Breast epithelium (tissue), 4 donors: Measurements from ENCODE around the gene PIGB. TPM values are rescaled to one million over a fixed set of nuclear protein-coding genes. Genes with fewer than 3 reads are reported as not detected.
"Not testable (repeated sequence)": the region's sequence is repeated elsewhere in the genome, so short reads cannot be mapped to it uniquely, and the experiment has no call there.

Experiments
- DNase-seq, 2 donors: peaks; one replicate each; pipeline ENCODE4 v3.0.0-alpha.2; 2019; ENCODE audit warnings: low spot score in 2 of 2
- H3K27ac ChIP-seq, 2 donors: fragments of 200-600 bp; sonication (generic) in 1 of 2; one replicate each; pipeline ENCODE4 v1.5.1; 2016 to 2019; ENCODE audit warnings: mild to moderate bottlenecking in 1 of 2
- H3K27me3 ChIP-seq, 2 donors: fragments of 200-600 bp; sonication (generic) in 1 of 2; one replicate each; pipeline versions ENCODE4 v1.5.1 to v1.6.0; 2017 to 2019; ENCODE audit warnings: control low read depth in 1 of 2, mild to moderate bottlenecking in 1 of 2
- H3K36me3 ChIP-seq: fragments of 200-600 bp; one replicate; pipeline ENCODE4 v1.5.1; 2019
- H3K4me1 ChIP-seq, 2 donors: fragments of 200-600 bp; sonication (generic); one replicate each; pipeline ENCODE4 v1.5.1; 2016 to 2019; ENCODE audit warnings: control low read depth in 1 of 2
- H3K4me3 ChIP-seq, 3 donors: fragments of 200-600 bp; sonication (generic); 1 replicate in 2 of 3; 2 replicates in 1 of 3; pipeline ENCODE4 v1.5.1; 2016 to 2019; ENCODE audit warnings: mild to moderate bottlenecking in 3 of 3, moderate library complexity in 2 of 3
- H3K9me3 ChIP-seq, 2 donors: fragments of 200-600 bp; sonication (generic) in 1 of 2; one replicate each; pipeline ENCODE4 v1.5.1; 2016 to 2019; ENCODE audit warnings: control low read depth in 1 of 2
- CTCF ChIP-seq, 3 donors: fragments of 450-650 bp; IDR thresholded peaks; one replicate each; pipeline ENCODE4 v1.5.1; 2016 to 2017; ENCODE audit warnings: antibody characterized with exemption in 3 of 3, mild to moderate bottlenecking in 3 of 3, moderate library complexity in 3 of 3
- POLR2A ChIP-seq: fragments of 450-650 bp; IDR thresholded peaks from one replicate; pipeline ENCODE4 v1.6.1; 2016; ENCODE audit warnings: antibody characterized with exemption, mild to moderate bottlenecking, moderate library complexity
- POLR2AphosphoS5 ChIP-seq, 3 donors: sonication (generic); formaldehyde crosslinking; IDR thresholded peaks; one replicate each; pipeline ENCODE4 v1.6.1; 2017; ENCODE audit warnings: antibody characterized with exemption in 3 of 3
- intact Hi-C: fragments of 100-400 bp; cut with DNase I; formaldehyde crosslinking; loops from one replicate; pipeline ENCODE4 v1.15.1; 2023; ENCODE audit warnings: low total_unique reads
- total RNA-seq, 3 donors: library from RNA; depleted of rRNA; stranded (reverse); fragments of >200 nt; gene quantifications; one replicate each; pipeline ENCODE4 v1.1.0, GENCODE V29; 2016

Gene PIGB
- total RNA-seq, 3 donors from 2014 or later: 11.0 to 18.1 (median 11.5) TPM

GRCh38 chr15:55398243-55398642 is 79.2 kb downstream of the PIGB start:
- Histone ChIP-seq H3K4me3 (no peak overlapping the region), H3K27ac (no peak overlapping the region), H3K36me3 (no peaks in the 10 kb centered on the region), H3K9me3 (no peaks in the 10 kb centered on the region), H3K4me1 (no peaks in the 10 kb centered on the region), H3K27me3 (no peaks in the 10 kb centered on the region)
- no peak for TF ChIP-seq POLR2AphosphoS5 (IDR thresholded peaks at IDR 0.05)
- TF ChIP-seq POLR2A: no peak
- intact Hi-C loops: no loop called here
- DNase-seq: no peak

- H3K9me3 ChIP-seq, H3K27ac ChIP-seq, H3K36me3 ChIP-seq, H3K4me3 ChIP-seq, DNase-seq, H3K27me3 ChIP-seq, H3K4me1 ChIP-seq, intact Hi-C loops: not testable (repeated sequence)
Observed at GRCh38 chr15:55400050-55400449, 81.0 kb downstream of the PIGB start.

GRCh38 chr15:55401786-55402246 is 82.8 kb downstream of the PIGB start:
- H3K4me3 ChIP-seq: no peak overlapping the region
- intact Hi-C loops: no loop called here
- no peaks in the 10 kb centered on the region for H3K9me3 ChIP-seq
- no peak for DNase-seq
- no peak overlapping the region for H3K27ac ChIP-seq
- H3K4me1 ChIP-seq: no peaks in the 10 kb centered on the region
- TF ChIP-seq POLR2AphosphoS5 (IDR thresholded peaks at IDR 0.05): no peak
- no peak for TF ChIP-seq POLR2A
- no peak for TF ChIP-seq CTCF (IDR thresholded peaks at IDR 0.05)
- H3K36me3 ChIP-seq: no peaks in the 10 kb centered on the region
- no peaks in the 10 kb centered on the region for H3K27me3 ChIP-seq

- intact Hi-C loops: no loop called here
- H3K27me3 ChIP-seq: no peaks in the 10 kb centered on the region
- TF ChIP-seq CTCF (IDR thresholded peaks at IDR 0.05): no peak
- TF ChIP-seq POLR2A: no peak
- no peak for TF ChIP-seq POLR2AphosphoS5 (IDR thresholded peaks at IDR 0.05)
- H3K36me3 ChIP-seq: no peaks in the 10 kb centered on the region
- no peak overlapping the region for H3K4me3 ChIP-seq
- no peak for DNase-seq
- no peak overlapping the region for H3K27ac ChIP-seq
- H3K9me3 ChIP-seq: no peaks in the 10 kb centered on the region
- no peaks in the 10 kb centered on the region for H3K4me1 ChIP-seq
Observed at GRCh38 chr15:55402707-55403106, 83.7 kb downstream of the PIGB start.

- Histone ChIP-seq H3K9me3 (no peaks in the 10 kb centered on the region), H3K27ac (no peak overlapping the region), H3K4me3 (no peak overlapping the region), H3K27me3 (no peaks in the 10 kb centered on the region), H3K36me3 (no peaks in the 10 kb centered on the region), H3K4me1 (no peaks in the 10 kb centered on the region)
- intact Hi-C loops: no loop called here
- DNase-seq: no peak
- TF ChIP-seq CTCF (IDR thresholded peaks at IDR 0.05): no peak
Observed at GRCh38 chr15:55403531-55403930, 84.5 kb downstream of the PIGB start.

Other genes with a start within 250 kb of the PIGB start
- gene RSL24D1, start 122.3 kb upstream of the PIGB start, total RNA-seq: 10 to 100 TPM; 66.4 to 97.9 (median 92.4) TPM
- 10 to 100 TPM in 2 of 3 donors, 1 to 10 TPM in 1; 7.4 to 21.3 (median 18.3) TPM for gene RAB27A, start 29.4 kb upstream of the PIGB start, total RNA-seq
- gene PIGBOS1, start 99 bp upstream of the PIGB start, total RNA-seq: 10 to 100 TPM; 11.8 to 15.0 (median 12.7) TPM
- 10 to 100 TPM; 65.9 to 82.8 (median 74.9) TPM for gene CCPG1, start 89.1 kb downstream of the PIGB start, total RNA-seq
- 1 to 10 TPM; 1.6 to 4.3 (median 2.6) TPM for gene PIERCE2, start 89.3 kb downstream of the PIGB start, total RNA-seq
- 1 to 10 TPM; 1.3 to 3.9 (median 3.5) TPM for gene DNAAF4, start 189.0 kb downstream of the PIGB start, total RNA-seq